22Rv1 (cell line): ENCODE measurements around the gene MTMR6.
"Not testable (repeated sequence)": the region's sequence is repeated elsewhere in the genome, so short reads cannot be mapped to it uniquely, and the experiment has no call there.

Experiments used
- H3K27ac ChIP-seq: fragments of 450-650 bp; 2 replicates; pipeline ENCODE4 v1.5.1; 2017
- CTCF ChIP-seq: fragments of 450-650 bp; IDR thresholded peaks from 2 replicates; pipeline ENCODE4 v1.5.1; 2017; ENCODE audit warnings: mild to moderate bottlenecking
- ZFX ChIP-seq: fragments of 450-650 bp; IDR thresholded peaks from 2 replicates; pipeline ENCODE4 v1.6.1; 2017; ENCODE audit warnings: antibody characterized with exemption, borderline replicate concordance

MTMR6 gene

GRCh38 chr13:25286969-25287961 is at the start of gene MTMR6:
MTMR6 (minus strand) TSS chr13:25287488; CDS start chr13:25287247, 241 bp downstream.
- TF ChIP-seq ZFX, result no peak
- TF ChIP-seq CTCF, result peak; percentile 98
- H3K27ac ChIP-seq, result peak within 1 kb of the TSS; percentile 75

GRCh38 chr13:25335856-25336255 is 48.6 kb upstream of the MTMR6 start:
- TF ChIP-seq ZFX (no peak), CTCF (no peak)
- H3K27ac ChIP-seq, result no peak overlapping the region

- no peak for TF ChIP-seq CTCF
- TF ChIP-seq ZFX, result no peak
- no peak overlapping the region for H3K27ac ChIP-seq
Measured at GRCh38 chr13:25330541-25330940, 43.3 kb upstream of the MTMR6 start.

GRCh38 chr13:25329706-25330105 is 42.4 kb upstream of the MTMR6 start:
- TF ChIP-seq CTCF (no peak), ZFX (no peak)
- H3K27ac ChIP-seq, result no peak overlapping the region

- H3K27ac ChIP-seq, result no peak overlapping the region
- no peak for TF ChIP-seq CTCF
- no peak for TF ChIP-seq ZFX
Measured at GRCh38 chr13:25324100-25324499, 36.8 kb upstream of the MTMR6 start.

GRCh38 chr13:25319771-25320170 is 32.5 kb upstream of the MTMR6 start:
- TF ChIP-seq ZFX (no peak), CTCF (no peak)
- H3K27ac ChIP-seq, result no peak overlapping the region

- not testable (repeated sequence) for H3K27ac ChIP-seq
Measured at GRCh38 chr13:25318946-25319345, 31.7 kb upstream of the MTMR6 start.
